ENCODE results near the gene MRPS27. TPM values are rescaled to one million over a fixed set of nuclear protein-coding genes. Genes with fewer than 3 reads are reported as not detected.

MRPS27 gene
- total and polyA plus RNA-seq, 9 of the 15 experiments (the other 6 are each of a cell fraction or from before 2014, with no cell fraction given) = 73.6 to 144 (median 106) TPM

DNA sequence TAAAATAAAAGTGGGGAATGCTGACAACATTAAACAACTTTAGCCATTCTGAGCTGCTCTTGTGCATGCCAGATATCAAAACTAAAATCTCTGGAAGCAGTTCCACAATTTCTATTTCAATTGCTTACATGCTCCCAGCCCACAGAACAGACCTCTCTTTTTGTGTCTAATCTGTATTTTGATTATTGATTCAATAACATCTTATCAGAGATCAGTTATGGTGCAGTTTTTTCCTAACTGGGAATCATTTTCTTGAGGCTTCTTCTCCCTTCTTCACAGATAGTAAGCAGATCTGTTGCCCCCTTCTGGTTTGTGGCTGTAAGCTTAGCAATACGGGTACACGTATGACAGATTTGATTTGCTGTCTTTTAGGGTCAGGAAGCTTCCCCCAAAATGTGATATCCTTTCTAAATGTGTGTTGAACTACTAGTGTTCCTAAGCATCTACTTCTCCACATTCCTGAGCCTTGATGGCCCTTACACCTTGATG is 39.4 kb downstream of the MRPS27 start (continued):
- TF ChIP-seq SRSF7 (optimal IDR thresholded peaks at IDR 0.05; ENCODE audit: low read depth, low read length) (no peak), KDM1A (IDR thresholded peaks at IDR 0.05) (no peak), ZNF134 (CRISPR knock-in tag; conservative IDR thresholded peaks at IDR 0.05) (no peak), CBX5 (IDR thresholded peaks at IDR 0.05; ENCODE audit: borderline replicate concordance, low read depth) (no peak), CBFA2T2 (conservative IDR thresholded peaks at IDR 0.05) (no peak), ARNT (IDR thresholded peaks at IDR 0.05) (peak in 1 of 2 experiments; percentile 55; a peak in 1 of 4 replicates)
- TF ChIP-seq, protein P1, sequence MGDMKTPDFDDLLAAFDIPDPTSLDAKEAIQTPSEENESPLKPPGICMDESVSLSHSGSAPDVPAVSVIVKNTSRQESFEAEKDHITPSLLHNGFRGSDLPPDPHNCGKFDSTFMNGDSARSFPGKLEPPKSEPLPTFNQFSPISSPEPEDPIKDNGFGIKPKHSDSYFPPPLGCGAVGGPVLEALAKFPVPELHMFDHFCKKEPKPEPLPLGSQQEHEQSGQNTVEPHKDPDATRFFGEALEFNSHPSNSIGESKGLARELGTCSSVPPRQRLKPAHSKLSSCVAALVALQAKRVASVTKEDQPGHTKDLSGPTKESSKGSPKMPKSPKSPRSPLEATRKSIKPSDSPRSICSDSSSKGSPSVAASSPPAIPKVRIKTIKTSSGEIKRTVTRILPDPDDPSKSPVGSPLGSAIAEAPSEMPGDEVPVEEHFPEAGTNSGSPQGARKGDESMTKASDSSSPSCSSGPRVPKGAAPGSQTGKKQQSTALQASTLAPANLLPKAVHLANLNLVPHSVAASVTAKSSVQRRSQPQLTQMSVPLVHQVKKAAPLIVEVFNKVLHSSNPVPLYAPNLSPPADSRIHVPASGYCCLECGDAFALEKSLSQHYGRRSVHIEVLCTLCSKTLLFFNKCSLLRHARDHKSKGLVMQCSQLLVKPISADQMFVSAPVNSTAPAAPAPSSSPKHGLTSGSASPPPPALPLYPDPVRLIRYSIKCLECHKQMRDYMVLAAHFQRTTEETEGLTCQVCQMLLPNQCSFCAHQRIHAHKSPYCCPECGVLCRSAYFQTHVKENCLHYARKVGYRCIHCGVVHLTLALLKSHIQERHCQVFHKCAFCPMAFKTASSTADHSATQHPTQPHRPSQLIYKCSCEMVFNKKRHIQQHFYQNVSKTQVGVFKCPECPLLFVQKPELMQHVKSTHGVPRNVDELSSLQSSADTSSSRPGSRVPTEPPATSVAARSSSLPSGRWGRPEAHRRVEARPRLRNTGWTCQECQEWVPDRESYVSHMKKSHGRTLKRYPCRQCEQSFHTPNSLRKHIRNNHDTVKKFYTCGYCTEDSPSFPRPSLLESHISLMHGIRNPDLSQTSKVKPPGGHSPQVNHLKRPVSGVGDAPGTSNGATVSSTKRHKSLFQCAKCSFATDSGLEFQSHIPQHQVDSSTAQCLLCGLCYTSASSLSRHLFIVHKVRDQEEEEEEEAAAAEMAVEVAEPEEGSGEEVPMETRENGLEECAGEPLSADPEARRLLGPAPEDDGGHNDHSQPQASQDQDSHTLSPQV (IDR thresholded peaks at IDR 0.05) = peak; percentile 80
- TF ChIP-seq, protein P2, sequence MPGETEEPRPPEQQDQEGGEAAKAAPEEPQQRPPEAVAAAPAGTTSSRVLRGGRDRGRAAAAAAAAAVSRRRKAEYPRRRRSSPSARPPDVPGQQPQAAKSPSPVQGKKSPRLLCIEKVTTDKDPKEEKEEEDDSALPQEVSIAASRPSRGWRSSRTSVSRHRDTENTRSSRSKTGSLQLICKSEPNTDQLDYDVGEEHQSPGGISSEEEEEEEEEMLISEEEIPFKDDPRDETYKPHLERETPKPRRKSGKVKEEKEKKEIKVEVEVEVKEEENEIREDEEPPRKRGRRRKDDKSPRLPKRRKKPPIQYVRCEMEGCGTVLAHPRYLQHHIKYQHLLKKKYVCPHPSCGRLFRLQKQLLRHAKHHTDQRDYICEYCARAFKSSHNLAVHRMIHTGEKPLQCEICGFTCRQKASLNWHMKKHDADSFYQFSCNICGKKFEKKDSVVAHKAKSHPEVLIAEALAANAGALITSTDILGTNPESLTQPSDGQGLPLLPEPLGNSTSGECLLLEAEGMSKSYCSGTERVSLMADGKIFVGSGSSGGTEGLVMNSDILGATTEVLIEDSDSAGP (CRISPR knock-in tag; IDR thresholded peaks at IDR 0.05) = no peak
- TF ChIP-seq, protein P3, sequence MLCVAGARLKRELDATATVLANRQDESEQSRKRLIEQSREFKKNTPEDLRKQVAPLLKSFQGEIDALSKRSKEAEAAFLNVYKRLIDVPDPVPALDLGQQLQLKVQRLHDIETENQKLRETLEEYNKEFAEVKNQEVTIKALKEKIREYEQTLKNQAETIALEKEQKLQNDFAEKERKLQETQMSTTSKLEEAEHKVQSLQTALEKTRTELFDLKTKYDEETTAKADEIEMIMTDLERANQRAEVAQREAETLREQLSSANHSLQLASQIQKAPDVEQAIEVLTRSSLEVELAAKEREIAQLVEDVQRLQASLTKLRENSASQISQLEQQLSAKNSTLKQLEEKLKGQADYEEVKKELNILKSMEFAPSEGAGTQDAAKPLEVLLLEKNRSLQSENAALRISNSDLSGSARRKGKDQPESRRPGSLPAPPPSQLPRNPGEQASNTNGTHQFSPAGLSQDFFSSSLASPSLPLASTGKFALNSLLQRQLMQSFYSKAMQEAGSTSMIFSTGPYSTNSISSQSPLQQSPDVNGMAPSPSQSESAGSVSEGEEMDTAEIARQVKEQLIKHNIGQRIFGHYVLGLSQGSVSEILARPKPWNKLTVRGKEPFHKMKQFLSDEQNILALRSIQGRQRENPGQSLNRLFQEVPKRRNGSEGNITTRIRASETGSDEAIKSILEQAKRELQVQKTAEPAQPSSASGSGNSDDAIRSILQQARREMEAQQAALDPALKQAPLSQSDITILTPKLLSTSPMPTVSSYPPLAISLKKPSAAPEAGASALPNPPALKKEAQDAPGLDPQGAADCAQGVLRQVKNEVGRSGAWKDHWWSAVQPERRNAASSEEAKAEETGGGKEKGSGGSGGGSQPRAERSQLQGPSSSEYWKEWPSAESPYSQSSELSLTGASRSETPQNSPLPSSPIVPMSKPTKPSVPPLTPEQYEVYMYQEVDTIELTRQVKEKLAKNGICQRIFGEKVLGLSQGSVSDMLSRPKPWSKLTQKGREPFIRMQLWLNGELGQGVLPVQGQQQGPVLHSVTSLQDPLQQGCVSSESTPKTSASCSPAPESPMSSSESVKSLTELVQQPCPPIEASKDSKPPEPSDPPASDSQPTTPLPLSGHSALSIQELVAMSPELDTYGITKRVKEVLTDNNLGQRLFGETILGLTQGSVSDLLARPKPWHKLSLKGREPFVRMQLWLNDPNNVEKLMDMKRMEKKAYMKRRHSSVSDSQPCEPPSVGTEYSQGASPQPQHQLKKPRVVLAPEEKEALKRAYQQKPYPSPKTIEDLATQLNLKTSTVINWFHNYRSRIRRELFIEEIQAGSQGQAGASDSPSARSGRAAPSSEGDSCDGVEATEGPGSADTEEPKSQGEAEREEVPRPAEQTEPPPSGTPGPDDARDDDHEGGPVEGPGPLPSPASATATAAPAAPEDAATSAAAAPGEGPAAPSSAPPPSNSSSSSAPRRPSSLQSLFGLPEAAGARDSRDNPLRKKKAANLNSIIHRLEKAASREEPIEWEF (CRISPR knock-in tag; IDR thresholded peaks at IDR 0.05) = no peak
- TF ChIP-seq, protein P4, sequence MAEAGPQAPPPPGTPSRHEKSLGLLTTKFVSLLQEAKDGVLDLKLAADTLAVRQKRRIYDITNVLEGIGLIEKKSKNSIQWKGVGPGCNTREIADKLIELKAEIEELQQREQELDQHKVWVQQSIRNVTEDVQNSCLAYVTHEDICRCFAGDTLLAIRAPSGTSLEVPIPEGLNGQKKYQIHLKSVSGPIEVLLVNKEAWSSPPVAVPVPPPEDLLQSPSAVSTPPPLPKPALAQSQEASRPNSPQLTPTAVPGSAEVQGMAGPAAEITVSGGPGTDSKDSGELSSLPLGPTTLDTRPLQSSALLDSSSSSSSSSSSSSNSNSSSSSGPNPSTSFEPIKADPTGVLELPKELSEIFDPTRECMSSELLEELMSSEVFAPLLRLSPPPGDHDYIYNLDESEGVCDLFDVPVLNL (CRISPR knock-in tag; IDR thresholded peaks at IDR 0.05; ENCODE audit: low read depth) = no peak
- TF ChIP-seq, protein P5, sequence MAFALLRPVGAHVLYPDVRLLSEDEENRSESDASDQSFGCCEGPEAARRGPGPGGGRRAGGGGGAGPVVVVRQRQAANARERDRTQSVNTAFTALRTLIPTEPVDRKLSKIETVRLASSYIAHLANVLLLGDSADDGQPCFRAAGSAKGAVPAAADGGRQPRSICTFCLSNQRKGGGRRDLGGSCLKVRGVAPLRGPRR (CRISPR knock-in tag; IDR thresholded peaks at IDR 0.05) = peak; percentile 68; the same call in 1 of the 2 replicates
